Astrocyte of the spinal cord (primary cell): ENCODE measurements around the gene NUPR1.
"Not testable (repeated sequence)": the region's sequence is repeated elsewhere in the genome, so short reads cannot be mapped to it uniquely, and the experiment has no call there.

Experiments
- DNase-seq: peaks from one replicate; pipeline ENCODE4 v3.0.0; 2011; ENCODE audit warnings: low read depth, low spot score
- H3K4me3 ChIP-seq: 2 replicates; pipeline ENCODE4 v1.5.1; 2011; ENCODE audit warnings: low read depth, mild to moderate bottlenecking, low read length, moderate library complexity
- CTCF ChIP-seq: IDR thresholded peaks from 2 replicates; pipeline ENCODE4 v1.5.1; 2012; ENCODE audit warnings: low read depth, mild to moderate bottlenecking, low read length, inconsistent platforms
- in situ Hi-C: cut with HindIII; loops from 2 replicates; pipeline ENCODE4 v1.10.0; 2017; ENCODE audit warnings: low sequenced_read_pairs

NUPR1 gene

GRCh38 chr16:28503470-28504259 lies 35.1 kb downstream of the NUPR1 start:
- H3K4me3 ChIP-seq, result no peak overlapping the region
- in situ Hi-C loops, result no loop called here
- DNase-seq, result no peak
- TF ChIP-seq CTCF, result no peak

GRCh38 chr16:28502290-28502689 lies 36.5 kb downstream of the NUPR1 start:
- in situ Hi-C loops, result no loop called here
- DNase-seq, result no peak
- H3K4me3 ChIP-seq, result no peak overlapping the region
- TF ChIP-seq CTCF, result no peak

- in situ Hi-C loops, result no loop called here
- no peak for DNase-seq
- no peak overlapping the region for H3K4me3 ChIP-seq
- no peak for TF ChIP-seq CTCF
Measured at GRCh38 chr16:28501258-28502232, 37.2 kb downstream of the NUPR1 start.

GRCh38 chr16:28500476-28501180 lies 38.1 kb downstream of the NUPR1 start:
- H3K4me3 ChIP-seq, DNase-seq, in situ Hi-C loops: not testable (repeated sequence)

- in situ Hi-C loops, result no loop called here
- no peak for TF ChIP-seq CTCF
- no peak overlapping the region for H3K4me3 ChIP-seq
- DNase-seq, result no peak
Measured at GRCh38 chr16:28499854-28500253, 38.9 kb downstream of the NUPR1 start.

- TF ChIP-seq CTCF, result no peak
- H3K4me3 ChIP-seq, result no peak overlapping the region
- no peak for DNase-seq
- in situ Hi-C loops, result no loop called here
Measured at GRCh38 chr16:28498666-28499381, 40.0 kb downstream of the NUPR1 start.
